H7 (cell line): ENCODE measurements around the gene PCDHGA7. TPM values are rescaled to one million over a fixed set of nuclear protein-coding genes. Genes with fewer than 3 reads are reported as not detected.
"Not testable (repeated sequence)": the region's sequence is repeated elsewhere in the genome, so short reads cannot be mapped to it uniquely, and the experiment has no call there.

Source experiments
- DNase-seq: peaks from one replicate; pipeline ENCODE4 v3.0.0; 2012
- H3K27me3 ChIP-seq: 2 replicates; pipeline ENCODE4 v1.6.0; 2011; ENCODE audit warnings: mild to moderate bottlenecking, low read length; ENCODE audit not compliant: control insufficient read depth, insufficient read depth
- H3K36me3 ChIP-seq: replicated peaks from 2 replicates; pipeline ENCODE4 v1.5.1; 2011; ENCODE audit warnings: low read length; ENCODE audit not compliant: control insufficient read depth, insufficient read depth
- H3K4me3 ChIP-seq: 2 replicates; pipeline ENCODE4 v1.5.1; 2011; ENCODE audit warnings: low read depth, mild to moderate bottlenecking, control low read depth, low read length, moderate library complexity; ENCODE audit not compliant: insufficient read depth
- total RNA-seq: library from RNA; depleted of rRNA; stranded (reverse); fragments of >200 nt; shearing (Covaris generic); gene quantifications from 2 replicates; pipeline ENCODE4 v1.2.3, GENCODE V29; 2014; rRNA removed

PCDHGA7 gene
- not detected in 2 replicates for total RNA-seq

GRCh38 chr5:141382469-141383294 is at the start of gene PCDHGA7:
TSS of gene PCDHGA7 (plus strand) at chr5:141382742. CDS start at chr5:141382900, 158 bp downstream.
- Histone ChIP-seq H3K36me3 (no peaks in the 10 kb centered on the region), H3K27me3 (no peaks in the 10 kb centered on the region), H3K4me3 (no peak within 1 kb of the TSS)
- no peak for DNase-seq

GRCh38 chr5:141338538-141339306 is 43.8 kb upstream of the PCDHGA7 start, which contains the start of gene PCDHGA2:
TSS of gene PCDHGA2 (plus strand) at chr5:141338760.
- peak; percentile 61 for DNase-seq
- Histone ChIP-seq H3K27me3 (no peaks in the 10 kb centered on the region), H3K4me3 (no peak within 1 kb of the TSS), H3K36me3 (no peaks in the 10 kb centered on the region)

GRCh38 chr5:141340781-141341354 is 41.7 kb upstream of the PCDHGA7 start:
- not testable (repeated sequence) for H3K4me3 ChIP-seq, H3K36me3 ChIP-seq, DNase-seq, H3K27me3 ChIP-seq

- Histone ChIP-seq H3K36me3 (no peaks in the 10 kb centered on the region), H3K4me3 (no peak overlapping the region), H3K27me3 (no peaks in the 10 kb centered on the region)
- no peak for DNase-seq
These were observed 39.8 kb upstream of the PCDHGA7 start for GRCh38 chr5:141342773-141343172.

GRCh38 chr5:141343242-141343952 is 39.1 kb upstream of the PCDHGA7 start, which contains the start of gene PCDHGA3:
TSS of gene PCDHGA3 (plus strand) at chr5:141343829. CDS start at chr5:141344034, 205 bp downstream.
- Histone ChIP-seq H3K36me3 (no peaks in the 10 kb centered on the region), H3K27me3 (no peaks in the 10 kb centered on the region), H3K4me3 (no peak within 1 kb of the TSS)
- peak; percentile 56 for DNase-seq

- DNase-seq: no peak
- Histone ChIP-seq H3K27me3 (no peaks in the 10 kb centered on the region), H3K4me3 (no peak overlapping the region), H3K36me3 (no peaks in the 10 kb centered on the region)
These were observed 38.5 kb upstream of the PCDHGA7 start for GRCh38 chr5:141343953-141344463.

- H3K4me3 ChIP-seq: no peak overlapping the region
- H3K27me3 ChIP-seq: no peaks in the 10 kb centered on the region
- no peaks in the 10 kb centered on the region for H3K36me3 ChIP-seq
- DNase-seq: no peak
These were observed 37.2 kb upstream of the PCDHGA7 start for GRCh38 chr5:141345327-141345726.

- not testable (repeated sequence) for DNase-seq, H3K4me3 ChIP-seq, H3K27me3 ChIP-seq, H3K36me3 ChIP-seq
These were observed 36.5 kb upstream of the PCDHGA7 start for GRCh38 chr5:141346017-141346416.

GRCh38 chr5:141349917-141350619 is 32.5 kb upstream of the PCDHGA7 start, which contains the start of gene PCDHGB1:
TSS of gene PCDHGB1 (plus strand) at chr5:141350099. CDS start at chr5:141350261, 162 bp downstream.
- H3K4me3 ChIP-seq: no peak within 1 kb of the TSS
- DNase-seq: peak; percentile 83

GRCh38 chr5:141351591-141351990 is 31.0 kb upstream of the PCDHGA7 start:
- DNase-seq: no peak
- Histone ChIP-seq H3K36me3 (no peaks in the 10 kb centered on the region), H3K4me3 (no peak overlapping the region), H3K27me3 (no peaks in the 10 kb centered on the region)

More at GRCh38 chr5:141349917-141350619, 32.5 kb upstream of the PCDHGA7 start, which contains the start of gene PCDHGB1:
- no peaks in the 10 kb centered on the region for H3K36me3 ChIP-seq
- H3K27me3 ChIP-seq: no peaks in the 10 kb centered on the region

- no peak within 1 kb of the TSS for H3K4me3 ChIP-seq
- no peak for DNase-seq
- no peaks in the 10 kb centered on the region for H3K36me3 ChIP-seq
- H3K27me3 ChIP-seq: no peaks in the 10 kb centered on the region
These were observed 27.6 kb upstream of the PCDHGA7 start, which contains the start of gene PCDHGA4 for GRCh38 chr5:141354900-141355469. TSS of gene PCDHGA4 (plus strand) at chr5:141355021. CDS start at chr5:141355108, 87 bp downstream.

GRCh38 chr5:141355641-141356040 is 26.9 kb upstream of the PCDHGA7 start:
- no peak for DNase-seq
- Histone ChIP-seq H3K36me3 (no peaks in the 10 kb centered on the region), H3K4me3 (no peak overlapping the region), H3K27me3 (no peaks in the 10 kb centered on the region)

- Histone ChIP-seq H3K27me3 (no peaks in the 10 kb centered on the region), H3K4me3 (no peak overlapping the region), H3K36me3 (no peaks in the 10 kb centered on the region)
- DNase-seq: no peak
These were observed 26.4 kb upstream of the PCDHGA7 start for GRCh38 chr5:141356133-141356532.
